K562 (cell line): Measurements from ENCODE around the gene GPR107. TPM values are rescaled to one million over a fixed set of nuclear protein-coding genes. Genes with fewer than 3 reads are reported as not detected.

Experiments
- ATAC-seq: fragments of 200-7000 bp; cut with Tn5 transposase; 3 replicates; pipeline ENCODE4 v1.9.1; 2020; ENCODE audit warnings: moderate library complexity
- BruUV-seq: library from RNA; stranded (reverse); fragments of 400-500 nt; replicated peaks from 2 replicates; lab custom pipeline; 2021; lab: Mats Ljungman, UMichigan
- CTCF ChIA-PET: fragments of 300-600 bp; formaldehyde crosslinking; extraction: SDS; loops from one replicate; lab custom pipeline; 2021; ENCODE audit warnings: low intra/inter-chr PET ratio; lab: Yijun Ruan, JAX
- POLR2A ChIA-PET: fragments of 300-600, 350-650 bp; sonication (Branson Sonifier 250); formaldehyde crosslinking; extraction: SDS; loops from one replicate; lab custom pipeline; 2021; ENCODE audit warnings: antibody characterized with exemption, inconsistent platforms; lab: Yijun Ruan, JAX
- DNase-seq, 4 experiments: peaks; one replicate each; pipeline versions ENCODE4 v3.0.0 to v3.0.0-alpha.2; 2011 to 2018; ENCODE audit warnings: low spot score in 3 of 4, mixed read lengths in 3 of 4; ENCODE audit errors: extremely low read depth in 1 of 4
- FAIRE-seq: peaks from 2 replicates; lab custom pipeline; 2011; peaks lifted over from hg19 to GRCh38; lab: Jason Lieb, UNC
- H2AFZ ChIP-seq: 2 replicates; pipeline ENCODE4 v1.6.0; 2011; ENCODE audit warnings: low read depth, low read length, control low read depth, inconsistent platforms
- H3K27ac ChIP-seq: fragments of 200-600 bp; 3 replicates; pipeline ENCODE4 v1.8.0; 2011; ENCODE audit warnings: low read depth, mild to moderate bottlenecking, control low read depth, inconsistent platforms, low read length, moderate library complexity, mixed read lengths; ENCODE audit errors: extremely low read depth
- H3K27me3 ChIP-seq, 2 experiments: fragments of 300-600 bp in 1 of 2; 2 replicates in 1 of 2; 3 replicates in 1 of 2; pipeline versions ENCODE4 v1.6.0 to v1.8.0; 2011; ENCODE audit warnings: inconsistent platforms in 2 of 2, low read length in 2 of 2, mild to moderate bottlenecking in 1 of 2, mixed read lengths in 1 of 2, moderate library complexity in 1 of 2; ENCODE audit not compliant: control insufficient read depth in 2 of 2, insufficient read depth in 2 of 2
- H3K36me3 ChIP-seq: fragments of 300-600 bp; 3 replicates; pipeline ENCODE4 v1.8.0; 2011; ENCODE audit warnings: mild to moderate bottlenecking, low read length, inconsistent platforms; ENCODE audit not compliant: control insufficient read depth, insufficient read depth
- H3K4me1 ChIP-seq, 2 experiments: fragments of 200-600 bp in 1 of 2; replicated peaks in 1 of 2; 2 replicates in 1 of 2; 3 replicates in 1 of 2; pipeline versions ENCODE4 v1.5.1 to v1.8.0; 2011; ENCODE audit warnings: inconsistent platforms in 2 of 2, low read length in 2 of 2, mild to moderate bottlenecking in 1 of 2, mixed read lengths in 1 of 2, moderate library complexity in 1 of 2; ENCODE audit not compliant: control insufficient read depth in 2 of 2, insufficient read depth in 2 of 2
- H3K4me2 ChIP-seq: 2 replicates; pipeline ENCODE4 v1.6.1; 2011; ENCODE audit warnings: low read length, control low read depth, inconsistent platforms, mixed read lengths; ENCODE audit not compliant: insufficient read depth
- H3K4me3 ChIP-seq: fragments of 200-600 bp; sonication (generic), shearing (Covaris generic); 2 replicates; pipeline ENCODE4 v1.5.1; 2016; ENCODE audit warnings: control low read depth, inconsistent platforms
- H3K79me2 ChIP-seq: fragments of 200-600 bp; 3 replicates; pipeline ENCODE4 v1.8.0; 2011; ENCODE audit warnings: low read length, inconsistent platforms; ENCODE audit not compliant: control insufficient read depth, insufficient read depth
- H3K9ac ChIP-seq, 2 experiments: 2 replicates each; pipeline versions ENCODE4 v1.6.0 to v1.6.1; 2011; ENCODE audit warnings: low read depth in 2 of 2, low read length in 2 of 2, control low read depth in 1 of 2, inconsistent platforms in 1 of 2, mild to moderate bottlenecking in 1 of 2, mixed read lengths in 1 of 2; ENCODE audit not compliant: insufficient read depth in 1 of 2
- H3K9me1 ChIP-seq: one replicate; pipeline ENCODE4 v1.6.0; 2011; ENCODE audit warnings: inconsistent platforms, mild to moderate bottlenecking, low read length, moderate library complexity; ENCODE audit not compliant: control insufficient read depth, insufficient read depth
- H3K9me3 ChIP-seq: replicated peaks from 2 replicates; pipeline ENCODE4 v1.5.1; 2011; ENCODE audit warnings: low read depth, low read length, inconsistent platforms; ENCODE audit not compliant: control insufficient read depth, insufficient read depth
- H4K20me1 ChIP-seq: replicated peaks from 2 replicates; pipeline ENCODE4 v1.6.1; 2011; ENCODE audit warnings: low read length, inconsistent platforms, mixed read lengths; ENCODE audit not compliant: control insufficient read depth, insufficient read depth
- ASH1L ChIP-seq: fragments of 450-650 bp; IDR thresholded peaks from 2 replicates; pipeline ENCODE4 v1.6.1; 2018; ENCODE audit warnings: borderline replicate concordance, mild to moderate bottlenecking, low read depth; ENCODE audit not compliant: partially characterized antibody
- CGGBP1 ChIP-seq: fragments of 250-450 bp; sonication (Bioruptor Pico); IDR thresholded peaks from 2 replicates; pipeline ENCODE4 v1.9.0; 2021; ENCODE audit warnings: mild to moderate bottlenecking
- SP1 ChIP-seq: sonication (generic); formaldehyde crosslinking; IDR thresholded peaks from 2 replicates; pipeline ENCODE4 v1.8.1; 2022; ENCODE audit warnings: mild to moderate bottlenecking, missing genetic modification reagents
- TSHZ1 ChIP-seq: fragments of 250-450 bp; sonication (Bioruptor Pico); IDR thresholded peaks from 2 replicates; pipeline ENCODE4 v1.4.0; 2020; ENCODE audit warnings: mild to moderate bottlenecking, moderate library complexity
- ZFP36 ChIP-seq: fragments of 150-350 bp; IDR thresholded peaks from 2 replicates; pipeline ENCODE4 v1.6.1; 2018; ENCODE audit warnings: low read length, low read depth; ENCODE audit not compliant: partially characterized antibody
- ZNF253 ChIP-seq: fragments of 250-450 bp; sonication (Bioruptor Pico); conservative IDR thresholded peaks from 2 replicates; pipeline ENCODE4 v1.6.1; 2021; ENCODE audit warnings: mild to moderate bottlenecking
- ZNF830 ChIP-seq: fragments of 250-450 bp; sonication (Bioruptor Pico); IDR thresholded peaks from 2 replicates; pipeline ENCODE4 v1.5.0; 2021; ENCODE audit warnings: mild to moderate bottlenecking
- WGBS: fragments of 100-300 bp; shearing (Covaris generic); methylation state at CpG from one replicate; pipeline ENCODE4 v1.1.6; 2016; ENCODE audit warnings: low coverage, mixed read lengths; ENCODE audit not compliant: insufficient coverage; ENCODE audit errors: missing lambda C conversion rate; 5-methylcytosine and 5-hydroxymethylcytosine counted together
- in situ Hi-C: fragments of 300-500 bp; cut with MboI; formaldehyde crosslinking; loops from 4 replicates; pipeline ENCODE4 v1.15.0; 2018; ENCODE audit warnings: inconsistent platforms, mixed read lengths
- intact Hi-C: fragments of 100-400 bp; cut with micrococcal nuclease; formaldehyde crosslinking; loops from 2 replicates; pipeline ENCODE4 v1.14.2; 2022
- polyA plus RNA-seq, 8 experiments: library from polyadenylated mRNA; depleted of rRNA in 4 of 8; stranded (reverse) in 5 of 8; unstranded in 3 of 8; fragments of >200 nt; fragmentation: Nextera tagmentation in 2 of 8; fragmentation: Illumina TruSeq in 1 of 8; extraction: Ambion mirVana in 2 of 8; extraction: Trizol in 1 of 8; gene quantifications; 2 replicates each; pipeline versions ENCODE4 v1.2.1 to v1.2.3, GENCODE V29; 2011 to 2014; ENCODE audit warnings: inconsistent platforms in 1 of 8, missing spikeins in 1 of 8
- total RNA-seq, 7 experiments: library from RNA; depleted of rRNA in 6 of 7; stranded (reverse); fragments of >200 nt in 6 of 7; fragmentation: Illumina TruSeq in 2 of 7; extraction: Trizol in 2 of 7; gene quantifications; 2 replicates each; pipeline versions ENCODE4 v1.2.1 to v1.2.3, GENCODE V29; 2011 to 2021; ENCODE audit warnings: low replicate concordance in 1 of 7

Gene GPR107
- total and polyA plus RNA-seq, 9 of the 15 experiments (the other 6 are each of a cell fraction or from before 2014, with no cell fraction given) = 3.2 to 34.6 (median 14.4) TPM

GRCh38 chr9:130129432-130130061 lies 75.8 kb downstream of the GPR107 start:
- no peaks in the 10 kb centered on the region for H3K9me3 ChIP-seq
- no TSS peak for BruUV-seq
- peaks cover 40% of the 10 kb centered on the region; the same call in 2 of the 3 replicates for H3K36me3 ChIP-seq
- no peak overlapping the region for H3K4me2 ChIP-seq
- H3K79me2 ChIP-seq = no peaks in the 10 kb centered on the region
- DNase-seq (no peak), FAIRE-seq (no peak)
- H4K20me1 ChIP-seq = no peaks in the 10 kb centered on the region
- H3K27ac ChIP-seq = no peak overlapping the region
- peak overlapping the region in 1 of 2 experiments; percentile 61; a peak in 1 of 4 replicates for H3K9ac ChIP-seq
- intact Hi-C loops = no loop called here
- 92% methylated on average over 20 of the region's 22 CpGs for WGBS
- H3K4me1 ChIP-seq = peaks cover 8% of the 10 kb centered on the region in 2 experiments; a peak in 4 of 5 replicates
- no peak for TF ChIP-seq ASH1L
- TF ChIP-seq ZNF253 (CRISPR knock-in tag) = no peak
- TF ChIP-seq ZNF830 (CRISPR knock-in tag) = no peak
- TF ChIP-seq ZFP36 = no peak
- no peak for TF ChIP-seq CGGBP1
- no peak for TF ChIP-seq SP1
- no peak for TF ChIP-seq TSHZ1 (CRISPR knock-in tag)
- TF ChIP-seq, all 486 proteins: peak for 0
- no peak overlapping the region for H3K4me3 ChIP-seq
- no peak overlapping the region for H2AFZ ChIP-seq
- POLR2A ChIA-PET = interaction anchor here (0.5 to 1.7 kb wide), 3 partner anchors 10 to 27 kb away, joined by 3 to 4 read pairs (median 4); no protein-coding TSS in a partner anchor
- in situ Hi-C loops = loop anchor here (25.0 kb wide), 1 partner anchor 558 kb away; the partner anchor contains the start of gene EXOSC2
- ATAC-seq = no peak
- CTCF ChIA-PET = no interaction called here
- no peaks in the 10 kb centered on the region for H3K27me3 ChIP-seq
- no peaks in the 10 kb centered on the region for H3K9me1 ChIP-seq
